ENCODE measurements around the gene PIK3R6.
A peak's percentile ranks its signal among the peaks of the same experiment; 100 is the strongest.

DNA sequence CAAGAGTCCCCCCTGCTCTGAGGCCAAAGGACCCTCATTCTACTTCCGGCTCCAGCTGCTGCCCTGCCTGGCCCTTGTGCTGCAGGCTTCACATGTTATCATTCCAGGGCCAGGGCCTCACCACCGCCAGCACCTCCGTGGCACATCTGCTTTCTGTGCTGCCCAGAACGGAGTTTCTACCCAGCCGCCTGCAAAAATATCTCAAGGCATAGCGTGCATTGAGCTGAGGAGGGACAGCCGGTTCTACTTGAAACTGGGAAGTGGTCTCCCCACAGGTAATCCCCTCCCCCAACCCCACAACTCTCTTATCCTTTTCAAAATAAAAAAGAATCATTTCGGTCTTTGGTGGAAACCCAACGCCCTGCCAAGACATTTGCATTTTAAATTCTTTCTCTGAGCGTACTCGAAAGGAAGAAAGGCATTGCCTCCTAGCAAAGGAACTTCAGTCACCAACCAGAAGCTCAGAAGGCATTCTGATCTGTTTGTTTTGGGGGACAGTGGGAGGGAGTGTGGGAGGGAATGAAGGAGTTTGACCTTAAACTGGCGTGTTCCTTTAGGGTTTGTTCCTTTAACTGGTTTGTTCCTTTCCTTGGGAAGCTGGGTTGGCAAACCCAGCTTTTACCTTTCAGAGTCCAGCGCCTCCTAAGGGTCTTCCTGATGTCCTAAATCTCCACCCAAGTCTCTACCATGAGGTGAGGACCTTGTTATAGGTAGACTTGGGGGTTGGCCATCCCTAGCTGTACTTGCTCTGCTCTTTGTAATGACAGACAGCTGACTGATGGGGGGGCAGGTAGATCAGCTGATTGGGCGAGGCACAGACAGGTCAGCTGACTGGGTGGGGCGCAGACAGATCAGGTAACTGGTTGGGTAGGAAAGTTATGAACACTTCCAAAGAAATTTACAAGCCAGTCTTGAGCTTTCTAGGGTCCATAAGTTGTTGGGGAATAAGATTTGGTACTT, 33.4 kb upstream of the PIK3R6 start:
- TF ChIP-seq, protein P1, sequence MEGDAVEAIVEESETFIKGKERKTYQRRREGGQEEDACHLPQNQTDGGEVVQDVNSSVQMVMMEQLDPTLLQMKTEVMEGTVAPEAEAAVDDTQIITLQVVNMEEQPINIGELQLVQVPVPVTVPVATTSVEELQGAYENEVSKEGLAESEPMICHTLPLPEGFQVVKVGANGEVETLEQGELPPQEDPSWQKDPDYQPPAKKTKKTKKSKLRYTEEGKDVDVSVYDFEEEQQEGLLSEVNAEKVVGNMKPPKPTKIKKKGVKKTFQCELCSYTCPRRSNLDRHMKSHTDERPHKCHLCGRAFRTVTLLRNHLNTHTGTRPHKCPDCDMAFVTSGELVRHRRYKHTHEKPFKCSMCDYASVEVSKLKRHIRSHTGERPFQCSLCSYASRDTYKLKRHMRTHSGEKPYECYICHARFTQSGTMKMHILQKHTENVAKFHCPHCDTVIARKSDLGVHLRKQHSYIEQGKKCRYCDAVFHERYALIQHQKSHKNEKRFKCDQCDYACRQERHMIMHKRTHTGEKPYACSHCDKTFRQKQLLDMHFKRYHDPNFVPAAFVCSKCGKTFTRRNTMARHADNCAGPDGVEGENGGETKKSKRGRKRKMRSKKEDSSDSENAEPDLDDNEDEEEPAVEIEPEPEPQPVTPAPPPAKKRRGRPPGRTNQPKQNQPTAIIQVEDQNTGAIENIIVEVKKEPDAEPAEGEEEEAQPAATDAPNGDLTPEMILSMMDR (conservative IDR thresholded peaks at IDR 0.05; ENCODE audit: low read length) = peak; percentile 18
- no peak for TF ChIP-seq EZH2phosphoT487 (IDR thresholded peaks at IDR 0.05; ENCODE audit: borderline replicate concordance)
